COR-L47 (cell line): ENCODE measurements around the gene KLHDC8B.

Source experiments
- DNase-seq: peaks from one replicate; lab custom pipeline; 2025; lab: John Stamatoyannopoulos, UW

The KLHDC8B gene

GRCh38 chr3:49171119-49171774 lies at the start of gene KLHDC8B:
Gene KLHDC8B, plus strand, starts transcription at chr3:49171598. Its CDS starts 1,172 bp downstream, at chr3:49172770.
- DNase-seq = peak; percentile 38

GRCh38 chr3:49122022-49122421 lies 49.4 kb upstream of the KLHDC8B start:
- DNase-seq = no peak

- DNase-seq = no peak
These were observed 48.9 kb upstream of the KLHDC8B start for GRCh38 chr3:49122451-49122850.

- no peak for DNase-seq
These were observed 48.4 kb upstream of the KLHDC8B start for GRCh38 chr3:49122886-49123545.

- no peak for DNase-seq
These were observed 47.7 kb upstream of the KLHDC8B start for GRCh38 chr3:49123687-49124086.

GRCh38 chr3:49124203-49124602 lies 47.2 kb upstream of the KLHDC8B start:
- no peak for DNase-seq

- no peak for DNase-seq
These were observed 46.3 kb upstream of the KLHDC8B start for GRCh38 chr3:49124991-49125670.

- DNase-seq = no peak
These were observed 40.4 kb upstream of the KLHDC8B start for GRCh38 chr3:49131040-49131439.

GRCh38 chr3:49131576-49131975 lies 39.8 kb upstream of the KLHDC8B start:
- no peak for DNase-seq

GRCh38 chr3:49132073-49132436 lies 39.3 kb upstream of the KLHDC8B start:
- DNase-seq = no peak

- no peak for DNase-seq
These were observed 38.8 kb upstream of the KLHDC8B start, which contains the start of gene LAMB2 for GRCh38 chr3:49132437-49133225. Gene LAMB2, minus strand, starts transcription at chr3:49133050. Its CDS starts 183 bp downstream, at chr3:49132867.

- peak; percentile 37 for DNase-seq
These were observed 38.0 kb upstream of the KLHDC8B start for GRCh38 chr3:49133226-49133951.

GRCh38 chr3:49134471-49135265 lies 36.7 kb upstream of the KLHDC8B start:
- DNase-seq = no peak

- DNase-seq = no peak
These were observed 35.9 kb upstream of the KLHDC8B start for GRCh38 chr3:49135499-49135898.

GRCh38 chr3:49140080-49140479 lies 31.3 kb upstream of the KLHDC8B start:
- no peak for DNase-seq

- no peak for DNase-seq
These were observed 23.2 kb upstream of the KLHDC8B start for GRCh38 chr3:49148159-49148558.

GRCh38 chr3:49151610-49152009 lies 19.8 kb upstream of the KLHDC8B start:
- no peak for DNase-seq

- DNase-seq = no peak
These were observed 18.0 kb upstream of the KLHDC8B start for GRCh38 chr3:49153349-49153912.

- no peak for DNase-seq
These were observed 14.1 kb upstream of the KLHDC8B start for GRCh38 chr3:49157289-49157688.

- no peak for DNase-seq
These were observed 13.2 kb upstream of the KLHDC8B start for GRCh38 chr3:49158103-49158709.
